Measurements from ENCODE around the gene TEN1.
"Not testable (repeated sequence)": the region's sequence is repeated elsewhere in the genome, so short reads cannot be mapped to it uniquely, and the experiment has no call there.

The TEN1 gene

GRCh38 chr17:76038050-76038449 lies 59.0 kb downstream of the TEN1 start:
- Histone ChIP-seq H3K9me3 (replicated peaks in 1 of 2; ENCODE audit: control insufficient read depth in 2 of 2, insufficient read depth in 1 of 2, low read depth in 1 of 2, low read length in 2 of 2) (peaks cover 0 to 8% of the 10 kb centered on the region in 2 donors), H4K91ac (ENCODE audit: low read depth, low read length, poor library complexity) (no peak overlapping the region), H2BK15ac (ENCODE audit: low read length) (no peak overlapping the region), H2AK5ac (ENCODE audit: low read depth, low read length) (no peak overlapping the region), H3K36me3 (replicated peaks in 1 of 2; ENCODE audit: control insufficient read depth in 2 of 2, insufficient read depth in 2 of 2, low read length in 2 of 2) (peaks cover 28 to 63% of the 10 kb centered on the region in 2 donors), H3K27me3 (ENCODE audit: control insufficient read depth in 3 of 3, insufficient read depth in 3 of 3, low read depth in 1 of 3, low read length in 3 of 3) (no peaks in the 10 kb centered on the region), H2AFZ (ENCODE audit: low read length) (no peak overlapping the region), H2BK12ac (ENCODE audit: low read length) (no peak overlapping the region), H4K8ac (ENCODE audit: low read depth, low read length) (no peak overlapping the region), H3K27ac (replicated peaks; ENCODE audit: low read length) (no peak overlapping the region), H2BK5ac (ENCODE audit: low read length) (no peak overlapping the region), H2BK120ac (ENCODE audit: low read depth, low read length) (no peak overlapping the region), H3K4me3 (ENCODE audit: low read length in 2 of 2) (no peak overlapping the region), H3K23ac (ENCODE audit: low read depth, low read length, poor library complexity) (no peak overlapping the region), H3K4me1 (ENCODE audit: control insufficient read depth in 2 of 2, insufficient read depth in 1 of 2, low read depth in 1 of 2, low read length in 2 of 2) (peaks cover 0 to 8% of the 10 kb centered on the region in 2 donors), H3K4me2 (ENCODE audit: insufficient read depth, low read length, poor library complexity, severe bottlenecking) (no peak overlapping the region), H3K79me1 (ENCODE audit: low read depth, low read length) (no peaks in the 10 kb centered on the region), H3K14ac (ENCODE audit: low read length) (no peak overlapping the region), H3K9ac (ENCODE audit: low read depth, low read length, poor library complexity) (no peak overlapping the region), H3K18ac (ENCODE audit: low read length) (no peak overlapping the region), H3K4ac (ENCODE audit: low read length) (no peak overlapping the region)
- no peak for DNase-seq (ENCODE audit: low spot score)
- WGBS, 2 donors (ENCODE audit: extremely low coverage in 2 of 2, insufficient read length in 2 of 2, insufficient replicate concordance in 1 of 2), result no CpG with 5 or more reads among the region's 3 CpGs

GRCh38 chr17:76039121-76039520 lies 60.1 kb downstream of the TEN1 start:
- H3K4me1 ChIP-seq (ENCODE audit: control insufficient read depth in 2 of 2, insufficient read depth in 1 of 2, low read depth in 1 of 2, low read length in 2 of 2), result peaks cover 0 to 8% of the 10 kb centered on the region in 2 donors
- no peak overlapping the region for H4K91ac ChIP-seq (ENCODE audit: low read depth, low read length, poor library complexity)
- DNase-seq (ENCODE audit: low spot score), result no peak
- no peak overlapping the region for H3K9ac ChIP-seq (ENCODE audit: low read depth, low read length, poor library complexity)
- no peak overlapping the region for H2AFZ ChIP-seq (ENCODE audit: low read length)
- no peak overlapping the region for H2BK15ac ChIP-seq (ENCODE audit: low read length)
- H3K4me2 ChIP-seq (ENCODE audit: insufficient read depth, low read length, poor library complexity, severe bottlenecking), result no peak overlapping the region
- no CpG with 5 or more reads among the region's 6 CpGs for WGBS, 2 donors (ENCODE audit: extremely low coverage in 2 of 2, insufficient read length in 2 of 2, insufficient replicate concordance in 1 of 2)
- no peak overlapping the region for H2BK5ac ChIP-seq (ENCODE audit: low read length)
- no peak overlapping the region for H4K8ac ChIP-seq (ENCODE audit: low read depth, low read length)
- no peak overlapping the region for H3K23ac ChIP-seq (ENCODE audit: low read depth, low read length, poor library complexity)
- H2BK120ac ChIP-seq (ENCODE audit: low read depth, low read length), result no peak overlapping the region
- peak overlapping the region; percentile 12 for H3K27ac ChIP-seq (replicated peaks; ENCODE audit: low read length)
- peaks cover 38 to 74% of the 10 kb centered on the region in 2 donors for H3K36me3 ChIP-seq (replicated peaks in 1 of 2; ENCODE audit: control insufficient read depth in 2 of 2, insufficient read depth in 2 of 2, low read length in 2 of 2)
- H3K9me3 ChIP-seq (replicated peaks in 1 of 2; ENCODE audit: control insufficient read depth in 2 of 2, insufficient read depth in 1 of 2, low read depth in 1 of 2, low read length in 2 of 2), result no peaks in the 10 kb centered on the region
- no peak overlapping the region for H3K14ac ChIP-seq (ENCODE audit: low read length)
- H2AK5ac ChIP-seq (ENCODE audit: low read depth, low read length), result no peak overlapping the region
- H3K4me3 ChIP-seq (ENCODE audit: low read length in 2 of 2), result no peak overlapping the region
- no peaks in the 10 kb centered on the region for H3K79me1 ChIP-seq (ENCODE audit: low read depth, low read length)
- H3K4ac ChIP-seq (ENCODE audit: low read length), result no peak overlapping the region
- no peak overlapping the region for H3K18ac ChIP-seq (ENCODE audit: low read length)
- no peak overlapping the region for H2BK12ac ChIP-seq (ENCODE audit: low read length)
- no peaks in the 10 kb centered on the region for H3K27me3 ChIP-seq (ENCODE audit: control insufficient read depth in 3 of 3, insufficient read depth in 3 of 3, low read depth in 1 of 3, low read length in 3 of 3)

DNA sequence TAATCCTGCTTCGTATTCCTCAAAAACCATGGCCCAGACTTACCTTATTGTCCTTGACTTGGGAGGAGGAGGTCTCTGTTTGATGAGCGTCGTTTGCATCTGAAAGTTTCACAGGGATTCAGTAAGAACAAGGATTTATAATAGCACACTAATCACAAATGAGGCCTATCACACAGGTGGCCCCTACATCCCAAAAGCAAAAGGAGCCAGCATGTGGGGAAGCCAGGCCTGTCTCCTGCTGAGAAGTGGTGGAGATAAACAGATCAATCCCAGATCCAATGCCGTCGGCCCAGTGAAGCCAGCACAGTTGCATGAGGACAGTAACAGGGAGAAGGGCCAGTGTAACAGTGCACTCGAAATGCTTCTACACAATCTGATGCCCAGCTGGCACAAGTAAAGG lies 61.3 kb downstream of the TEN1 start:
- Histone ChIP-seq H2BK15ac (ENCODE audit: low read length) (no peak overlapping the region), H2AK5ac (ENCODE audit: low read depth, low read length) (no peak overlapping the region), H3K4ac (ENCODE audit: low read length) (no peak overlapping the region), H3K18ac (ENCODE audit: low read length) (no peak overlapping the region), H3K27me3 (ENCODE audit: control insufficient read depth in 3 of 3, insufficient read depth in 3 of 3, low read depth in 1 of 3, low read length in 3 of 3) (peaks cover 0 to 1% (median 0%) of the 10 kb centered on the region in 3 experiments), H3K14ac (ENCODE audit: low read length) (no peak overlapping the region), H3K4me3 (ENCODE audit: low read length in 2 of 2) (peak overlapping the region in 1 of 2 donors; percentile 39), H3K4me1 (ENCODE audit: control insufficient read depth in 2 of 2, insufficient read depth in 1 of 2, low read depth in 1 of 2, low read length in 2 of 2) (peaks cover 0 to 8% of the 10 kb centered on the region in 2 donors), H2BK120ac (ENCODE audit: low read depth, low read length) (no peak overlapping the region), H3K79me1 (ENCODE audit: low read depth, low read length) (no peaks in the 10 kb centered on the region), H2BK5ac (ENCODE audit: low read length) (no peak overlapping the region), H3K36me3 (replicated peaks in 1 of 2; ENCODE audit: control insufficient read depth in 2 of 2, insufficient read depth in 2 of 2, low read length in 2 of 2) (peaks cover 46 to 86% of the 10 kb centered on the region in 2 donors), H3K9ac (ENCODE audit: low read depth, low read length, poor library complexity) (no peak overlapping the region), H3K9me3 (replicated peaks in 1 of 2; ENCODE audit: control insufficient read depth in 2 of 2, insufficient read depth in 1 of 2, low read depth in 1 of 2, low read length in 2 of 2) (no peaks in the 10 kb centered on the region), H2BK12ac (ENCODE audit: low read length) (no peak overlapping the region), H3K27ac (replicated peaks; ENCODE audit: low read length) (no peak overlapping the region), H2AFZ (ENCODE audit: low read length) (no peak overlapping the region), H3K23ac (ENCODE audit: low read depth, low read length, poor library complexity) (no peak overlapping the region), H4K91ac (ENCODE audit: low read depth, low read length, poor library complexity) (no peak overlapping the region), H4K8ac (ENCODE audit: low read depth, low read length) (no peak overlapping the region), H3K4me2 (ENCODE audit: insufficient read depth, low read length, poor library complexity, severe bottlenecking) (no peak overlapping the region)
- WGBS, 2 donors (ENCODE audit: extremely low coverage in 2 of 2, insufficient read length in 2 of 2, insufficient replicate concordance in 1 of 2), result no CpG with 5 or more reads among the region's 6 CpGs
- DNase-seq (ENCODE audit: low spot score), result no peak

GRCh38 chr17:76042868-76043267 lies 63.8 kb downstream of the TEN1 start:
- H3K27me3 ChIP-seq (ENCODE audit: control insufficient read depth in 3 of 3, insufficient read depth in 3 of 3, low read depth in 1 of 3, low read length in 3 of 3); H3K4me3 ChIP-seq (ENCODE audit: low read length in 2 of 2); DNase-seq (ENCODE audit: low spot score); H3K23ac ChIP-seq (ENCODE audit: low read depth, low read length, poor library complexity); H2BK5ac ChIP-seq (ENCODE audit: low read length); H3K14ac ChIP-seq (ENCODE audit: low read length); H2AFZ ChIP-seq (ENCODE audit: low read length); H3K4me2 ChIP-seq (ENCODE audit: insufficient read depth, low read length, poor library complexity, severe bottlenecking); H2BK120ac ChIP-seq (ENCODE audit: low read depth, low read length); H4K8ac ChIP-seq (ENCODE audit: low read depth, low read length); H3K18ac ChIP-seq (ENCODE audit: low read length); H3K9me3 ChIP-seq (replicated peaks in 1 of 2; ENCODE audit: control insufficient read depth in 2 of 2, insufficient read depth in 1 of 2, low read depth in 1 of 2, low read length in 2 of 2); H2AK5ac ChIP-seq (ENCODE audit: low read depth, low read length); H3K79me1 ChIP-seq (ENCODE audit: low read depth, low read length); H3K4me1 ChIP-seq (ENCODE audit: control insufficient read depth in 2 of 2, insufficient read depth in 1 of 2, low read depth in 1 of 2, low read length in 2 of 2); H2BK15ac ChIP-seq (ENCODE audit: low read length); H3K4ac ChIP-seq (ENCODE audit: low read length); H3K27ac ChIP-seq (replicated peaks; ENCODE audit: low read length); H2BK12ac ChIP-seq (ENCODE audit: low read length); H4K91ac ChIP-seq (ENCODE audit: low read depth, low read length, poor library complexity); H3K9ac ChIP-seq (ENCODE audit: low read depth, low read length, poor library complexity): not testable (repeated sequence)
- WGBS, 2 donors (ENCODE audit: extremely low coverage in 2 of 2, insufficient read length in 2 of 2, insufficient replicate concordance in 1 of 2), result no CpG with 5 or more reads among the region's 3 CpGs
- peaks cover 61 to 96% of the 10 kb centered on the region in 2 donors for H3K36me3 ChIP-seq (replicated peaks in 1 of 2; ENCODE audit: control insufficient read depth in 2 of 2, insufficient read depth in 2 of 2, low read length in 2 of 2)
